Keratinocyte (primary cell): ENCODE data around the gene GRIA1. TPM values are rescaled to one million over a fixed set of nuclear protein-coding genes. Genes with fewer than 3 reads are reported as not detected.
A peak's percentile ranks its signal among the peaks of the same experiment; 100 is the strongest.

Experiments
- DNase-seq: peaks from one replicate; pipeline ENCODE4 v3.0.0-alpha.2; 2011; ENCODE audit warnings: low read depth, missing footprints, low spot score
- FAIRE-seq: peaks from 2 replicates; lab custom pipeline; 2011; peaks lifted over from hg19 to GRCh38; lab: Jason Lieb, UNC
- H2AFZ ChIP-seq: 2 replicates; pipeline ENCODE4 v1.6.0; 2012; ENCODE audit warnings: low read length, control low read depth, inconsistent platforms; ENCODE audit not compliant: control insufficient read depth
- H3K27ac ChIP-seq: 2 replicates; pipeline ENCODE4 v1.5.1; 2011; ENCODE audit warnings: low read length; ENCODE audit not compliant: control insufficient read depth, insufficient read depth
- H3K27me3 ChIP-seq: 3 replicates; pipeline ENCODE4 v1.6.0; 2011; ENCODE audit warnings: low read length; ENCODE audit not compliant: control insufficient read depth, insufficient read depth; ENCODE audit errors: extremely low read depth
- H3K36me3 ChIP-seq, 2 experiments: 2 replicates in 1 of 2; 3 replicates in 1 of 2; pipeline ENCODE4 v1.5.1; 2011; ENCODE audit warnings: low read length in 2 of 2, mild to moderate bottlenecking in 1 of 2; ENCODE audit not compliant: control insufficient read depth in 2 of 2, insufficient read depth in 2 of 2; ENCODE audit errors: extremely low read depth in 1 of 2
- H3K4me1 ChIP-seq: 3 replicates; pipeline ENCODE4 v1.5.1; 2011; ENCODE audit warnings: low read length; ENCODE audit not compliant: control insufficient read depth, insufficient read depth; ENCODE audit errors: extremely low read depth
- H3K4me2 ChIP-seq: 3 replicates; pipeline ENCODE4 v1.6.0; 2011; ENCODE audit warnings: low read depth, low read length; ENCODE audit not compliant: control insufficient read depth, insufficient read depth; ENCODE audit errors: extremely low read depth
- H3K4me3 ChIP-seq, 3 experiments: fragments of 200-600 bp in 1 of 3; sonication (generic) in 1 of 3; 2 replicates in 2 of 3; 3 replicates in 1 of 3; pipeline ENCODE4 v1.5.1; 2011 to 2016; ENCODE audit warnings: low read length in 3 of 3, mild to moderate bottlenecking in 3 of 3, control low read depth in 2 of 3, inconsistent platforms in 1 of 3, low read depth in 1 of 3, mixed read lengths in 1 of 3, mixed run types in 1 of 3, moderate library complexity in 1 of 3; ENCODE audit not compliant: control insufficient read depth in 2 of 3, insufficient read depth in 2 of 3; ENCODE audit errors: extremely low read depth in 1 of 3
- H3K79me2 ChIP-seq: 2 replicates; pipeline ENCODE4 v1.6.0; 2012; ENCODE audit warnings: low read length; ENCODE audit not compliant: control insufficient read depth, insufficient read depth
- H3K9ac ChIP-seq: 3 replicates; pipeline ENCODE4 v1.6.0; 2011; ENCODE audit warnings: low read length; ENCODE audit not compliant: control insufficient read depth, insufficient read depth; ENCODE audit errors: extremely low read depth
- H3K9me1 ChIP-seq: 3 replicates; pipeline ENCODE4 v1.6.0; 2011; ENCODE audit warnings: low read length; ENCODE audit not compliant: control insufficient read depth, insufficient read depth; ENCODE audit errors: extremely low read depth
- H3K9me3 ChIP-seq: 2 replicates; pipeline ENCODE4 v1.5.1; 2012; ENCODE audit warnings: low read depth, low read length; ENCODE audit not compliant: control insufficient read depth
- H4K20me1 ChIP-seq: 3 replicates; pipeline ENCODE4 v1.6.0; 2011; ENCODE audit warnings: low read length; ENCODE audit not compliant: control insufficient read depth, insufficient read depth; ENCODE audit errors: extremely low read depth
- EZH2 ChIP-seq: IDR thresholded peaks from one replicate; pipeline ENCODE4 v1.6.1; 2012; ENCODE audit warnings: inconsistent platforms, mild to moderate bottlenecking, low read length, moderate library complexity
- dilution Hi-C: fragments of 300-500 bp; cut with MboI; formaldehyde crosslinking; loops from one replicate; pipeline ENCODE4 v1.7.0; 2020; ENCODE audit warnings: low sequenced_read_pairs; ENCODE audit not compliant: extremely low pct_ligation_motif_present
- polyA plus RNA-seq, 5 experiments: library from polyadenylated mRNA; depleted of rRNA in 3 of 5; stranded (reverse) in 3 of 5; stranded (forward) in 1 of 5; unstranded in 1 of 5; fragments of >200 nt; gene quantifications; 1 replicate in 1 of 5; 2 replicates in 3 of 5; 3 replicates in 1 of 5; pipeline versions ENCODE4 v1.2.1 to v1.2.3, GENCODE V29; 2011 to 2012; ENCODE audit warnings: missing spikeins in 2 of 5, low read depth in 1 of 5, low replicate concordance in 1 of 5
- TF ChIP-seq, protein P1 (sequence below), 3 experiments: IDR thresholded peaks in 1 of 3; conservative IDR thresholded peaks in 1 of 3; optimal IDR thresholded peaks in 1 of 3; 2 replicates in 2 of 3; 3 replicates in 1 of 3; pipeline versions ENCODE3 to v1.5.1; 2011; ENCODE audit warnings: low read length in 3 of 3, mild to moderate bottlenecking in 3 of 3, moderate library complexity in 2 of 3, control low read depth in 1 of 3, inconsistent platforms in 1 of 3; ENCODE audit not compliant: insufficient read depth in 2 of 3; ENCODE audit errors: extremely low read depth in 1 of 3

The GRIA1 gene
- polyA plus RNA-seq, 1 donor (not counting 4 experiments of a cell fraction or from before 2014, with no cell fraction given), result not detected

DNA sequence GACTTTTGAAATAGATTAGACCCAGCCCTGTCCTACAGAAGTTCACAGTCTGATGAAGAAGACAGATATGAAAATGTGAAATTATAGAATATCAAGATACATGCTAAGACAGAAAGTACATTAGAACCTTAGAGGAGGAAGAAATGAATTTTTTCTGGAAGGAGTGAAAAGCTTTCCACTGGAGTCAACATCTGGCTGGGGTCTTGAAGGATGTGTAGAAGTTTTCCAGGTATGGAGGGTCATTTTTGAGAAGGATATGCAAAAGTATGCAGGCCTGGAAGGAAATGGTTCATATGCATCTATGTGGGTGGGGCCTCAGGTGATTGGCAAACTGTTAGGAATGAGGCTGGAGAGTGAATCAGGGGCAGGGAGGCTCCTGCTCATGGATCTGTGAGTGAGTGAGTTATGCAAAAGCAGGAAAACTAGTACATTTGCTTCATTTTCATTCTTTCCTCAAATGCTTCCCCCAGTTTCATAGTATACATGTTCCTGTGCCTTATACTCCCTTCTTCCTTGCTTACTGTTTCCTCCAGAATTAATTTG, 142.3 kb downstream of the GRIA1 start:
- Histone ChIP-seq H3K9me3 (no peaks in the 10 kb centered on the region), H2AFZ (peak overlapping the region; percentile 63), H4K20me1 (no peaks in the 10 kb centered on the region), H3K9me1 (no peaks in the 10 kb centered on the region), H3K4me2 (no peak overlapping the region), H3K36me3 (no peaks in the 10 kb centered on the region), H3K4me3 (no peak overlapping the region), H3K27me3 (no peaks in the 10 kb centered on the region), H3K9ac (no peak overlapping the region), H3K27ac (no peak overlapping the region), H3K79me2 (no peaks in the 10 kb centered on the region), H3K4me1 (peaks cover 31% of the 10 kb centered on the region)
- dilution Hi-C loops, result no loop called here
- DNase-seq (no peak), FAIRE-seq (peak; percentile 89)
- TF ChIP-seq, protein P1, sequence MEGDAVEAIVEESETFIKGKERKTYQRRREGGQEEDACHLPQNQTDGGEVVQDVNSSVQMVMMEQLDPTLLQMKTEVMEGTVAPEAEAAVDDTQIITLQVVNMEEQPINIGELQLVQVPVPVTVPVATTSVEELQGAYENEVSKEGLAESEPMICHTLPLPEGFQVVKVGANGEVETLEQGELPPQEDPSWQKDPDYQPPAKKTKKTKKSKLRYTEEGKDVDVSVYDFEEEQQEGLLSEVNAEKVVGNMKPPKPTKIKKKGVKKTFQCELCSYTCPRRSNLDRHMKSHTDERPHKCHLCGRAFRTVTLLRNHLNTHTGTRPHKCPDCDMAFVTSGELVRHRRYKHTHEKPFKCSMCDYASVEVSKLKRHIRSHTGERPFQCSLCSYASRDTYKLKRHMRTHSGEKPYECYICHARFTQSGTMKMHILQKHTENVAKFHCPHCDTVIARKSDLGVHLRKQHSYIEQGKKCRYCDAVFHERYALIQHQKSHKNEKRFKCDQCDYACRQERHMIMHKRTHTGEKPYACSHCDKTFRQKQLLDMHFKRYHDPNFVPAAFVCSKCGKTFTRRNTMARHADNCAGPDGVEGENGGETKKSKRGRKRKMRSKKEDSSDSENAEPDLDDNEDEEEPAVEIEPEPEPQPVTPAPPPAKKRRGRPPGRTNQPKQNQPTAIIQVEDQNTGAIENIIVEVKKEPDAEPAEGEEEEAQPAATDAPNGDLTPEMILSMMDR (optimal IDR thresholded peaks at IDR 0.05 in 1 of 3, IDR thresholded peaks at IDR 0.05 in 1 of 3, conservative IDR thresholded peaks at IDR 0.05 in 1 of 3; ENCODE audit: extremely low read depth in 1 of 3, insufficient read depth in 2 of 3, low read length in 3 of 3), result no peak
- TF ChIP-seq EZH2, result no peak

GRCh38 chr5:153636670-153637451, 146.4 kb downstream of the GRIA1 start:
- FAIRE-seq (no peak), DNase-seq (no peak)
- Histone ChIP-seq H3K4me1 (peaks cover 8% of the 10 kb centered on the region), H3K4me2 (no peak overlapping the region), H3K4me3 (no peak overlapping the region), H2AFZ (no peak overlapping the region), H3K9me3 (no peaks in the 10 kb centered on the region), H3K79me2 (no peaks in the 10 kb centered on the region), H3K9ac (no peak overlapping the region), H3K27ac (no peak overlapping the region), H4K20me1 (no peaks in the 10 kb centered on the region), H3K9me1 (no peaks in the 10 kb centered on the region), H3K36me3 (no peaks in the 10 kb centered on the region), H3K27me3 (no peaks in the 10 kb centered on the region)
- no peak for TF ChIP-seq EZH2
- TF ChIP-seq, protein P1 (optimal IDR thresholded peaks at IDR 0.05 in 1 of 3, IDR thresholded peaks at IDR 0.05 in 1 of 3, conservative IDR thresholded peaks at IDR 0.05 in 1 of 3; ENCODE audit: extremely low read depth in 1 of 3, insufficient read depth in 2 of 3, low read length in 3 of 3), result no peak
- dilution Hi-C loops, result no loop called here
